ENCODE results near the gene DENND1C.
A peak's percentile ranks its signal among the peaks of the same experiment; 100 is the strongest.
"Not testable (repeated sequence)": the region's sequence is repeated elsewhere in the genome, so short reads cannot be mapped to it uniquely, and the experiment has no call there.

Gene DENND1C

DNA sequence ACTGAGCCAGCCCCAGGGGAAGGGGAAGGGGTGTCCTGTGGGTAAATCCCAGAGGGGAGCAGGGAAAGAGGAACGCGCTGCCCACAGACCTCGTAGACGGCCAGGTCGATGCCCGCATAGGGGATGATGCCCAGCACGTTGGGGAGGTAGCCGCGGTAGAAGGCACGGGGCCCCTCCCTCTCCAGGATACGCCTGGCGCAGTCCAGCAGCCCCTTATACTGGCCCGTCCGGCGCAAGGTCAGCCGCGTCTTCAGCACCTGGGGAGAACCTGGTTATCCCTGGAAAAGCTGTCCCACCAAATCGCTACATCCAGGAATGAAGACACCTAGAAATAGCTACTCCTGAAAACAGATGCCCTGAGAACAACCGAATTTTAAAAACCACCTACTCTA, 29.4 kb downstream of the DENND1C start:
- no peak for DNase-seq

DNA sequence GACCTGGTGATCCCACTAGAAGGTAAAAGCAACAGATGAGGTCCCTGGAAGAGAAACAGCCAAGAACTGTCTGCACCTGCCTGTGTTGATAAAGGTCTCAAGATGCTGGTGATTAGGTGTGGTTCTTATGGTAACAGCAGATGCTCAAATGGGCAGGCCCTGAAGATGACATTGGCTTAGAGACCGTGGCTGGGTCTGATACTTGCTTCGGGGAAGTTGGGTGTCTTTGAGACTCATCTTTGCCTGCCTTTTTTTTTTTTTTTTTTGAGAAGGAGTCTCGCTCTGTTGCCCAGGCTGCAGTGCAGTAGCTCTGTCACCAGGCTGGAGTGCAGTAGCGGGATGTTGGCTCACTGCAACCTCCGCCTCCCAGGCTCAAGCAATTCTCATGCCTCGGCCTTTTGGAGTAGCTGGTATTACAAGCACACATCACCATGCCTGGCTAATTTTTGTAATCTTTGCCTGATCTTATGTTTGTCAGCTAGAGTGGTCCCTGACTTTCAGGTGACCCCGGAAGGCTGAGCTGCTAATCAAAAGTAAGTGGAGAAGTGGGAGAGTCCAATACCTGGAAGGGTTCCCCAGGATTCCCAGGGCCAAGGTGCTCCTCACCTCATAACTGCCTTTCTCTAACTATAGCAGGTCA, 29.9 kb downstream of the DENND1C start:
- DNase-seq: no peak

DNA sequence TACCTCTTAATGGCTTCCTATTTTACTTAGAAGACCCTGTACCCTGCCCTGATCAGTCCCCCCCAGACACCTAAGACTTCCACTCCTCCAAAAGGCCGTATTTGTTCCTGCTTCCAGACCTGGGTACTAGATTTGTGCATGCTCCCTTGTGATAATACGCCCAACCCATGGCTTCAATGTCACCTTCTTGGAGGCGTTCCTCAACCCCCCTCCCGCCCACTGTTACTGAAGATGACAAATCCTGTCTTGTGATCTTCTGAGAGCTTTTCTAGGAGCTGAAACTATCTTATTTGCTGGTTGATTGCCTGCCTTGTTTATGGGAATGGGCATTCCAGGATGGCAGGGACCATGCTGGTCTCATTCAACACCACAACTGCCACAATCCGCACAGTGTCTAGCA, 31.4 kb downstream of the DENND1C start:
- no peak for DNase-seq

DNA sequence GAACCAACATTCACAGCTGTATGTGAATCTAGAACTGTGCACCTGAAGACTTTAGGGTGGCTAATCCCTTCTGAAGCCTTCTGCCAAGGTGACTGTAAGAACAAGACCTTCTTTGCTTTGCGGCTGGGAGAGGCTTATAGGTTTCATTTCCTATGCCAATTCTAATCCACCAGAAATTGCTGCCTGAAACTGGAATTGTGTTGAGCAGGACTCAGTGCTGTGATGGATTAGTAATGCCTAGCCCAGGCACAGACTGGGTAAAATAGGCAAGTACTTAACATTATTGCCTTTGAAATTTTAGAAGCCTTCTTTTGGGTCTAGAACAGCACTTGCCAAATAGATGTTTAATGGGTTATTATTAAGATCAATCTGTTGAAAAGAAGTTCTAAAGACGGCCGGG, 33.5 kb downstream of the DENND1C start:
- DNase-seq: no peak

DNA sequence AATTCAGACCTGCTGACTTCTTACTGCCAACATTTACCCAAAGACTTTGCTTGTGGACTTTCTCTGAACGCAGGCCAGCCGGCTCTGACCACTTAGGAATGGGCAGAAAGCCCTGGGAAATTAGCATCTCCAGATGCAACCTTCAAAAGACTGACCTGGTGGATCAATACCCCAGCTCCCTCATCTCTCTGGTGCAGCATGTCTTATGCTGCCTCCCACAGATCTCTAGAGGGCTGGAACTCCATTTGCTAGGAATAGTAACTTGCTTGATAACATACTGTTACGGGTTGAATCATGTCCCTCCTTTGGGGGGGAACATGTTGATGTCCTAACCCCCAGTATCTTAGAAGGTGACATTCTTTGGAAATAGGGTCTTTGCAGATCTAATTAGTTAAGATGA, 35.1 kb downstream of the DENND1C start:
- DNase-seq: no peak

DNA sequence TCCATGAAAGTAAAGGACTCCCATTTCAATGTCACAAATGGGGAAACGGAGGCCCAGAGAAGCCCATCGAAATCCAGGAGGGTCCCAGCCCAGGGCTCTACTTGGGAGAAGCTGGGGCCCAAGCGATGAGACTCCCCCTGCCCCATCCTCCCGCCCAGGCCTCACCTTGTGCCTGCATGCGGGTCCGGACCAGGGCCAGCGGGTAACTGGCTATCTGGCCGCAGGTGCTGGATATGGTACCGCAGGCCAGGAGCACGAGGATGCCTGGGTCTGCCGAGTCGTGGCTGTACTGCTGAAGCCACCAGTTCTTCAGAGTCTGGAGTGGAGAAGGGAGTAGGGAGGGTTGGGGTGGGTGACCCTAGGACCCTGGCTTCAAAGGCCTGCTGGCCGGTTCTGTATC, 37.6 kb downstream of the DENND1C start:
- DNase-seq: no peak

DNA sequence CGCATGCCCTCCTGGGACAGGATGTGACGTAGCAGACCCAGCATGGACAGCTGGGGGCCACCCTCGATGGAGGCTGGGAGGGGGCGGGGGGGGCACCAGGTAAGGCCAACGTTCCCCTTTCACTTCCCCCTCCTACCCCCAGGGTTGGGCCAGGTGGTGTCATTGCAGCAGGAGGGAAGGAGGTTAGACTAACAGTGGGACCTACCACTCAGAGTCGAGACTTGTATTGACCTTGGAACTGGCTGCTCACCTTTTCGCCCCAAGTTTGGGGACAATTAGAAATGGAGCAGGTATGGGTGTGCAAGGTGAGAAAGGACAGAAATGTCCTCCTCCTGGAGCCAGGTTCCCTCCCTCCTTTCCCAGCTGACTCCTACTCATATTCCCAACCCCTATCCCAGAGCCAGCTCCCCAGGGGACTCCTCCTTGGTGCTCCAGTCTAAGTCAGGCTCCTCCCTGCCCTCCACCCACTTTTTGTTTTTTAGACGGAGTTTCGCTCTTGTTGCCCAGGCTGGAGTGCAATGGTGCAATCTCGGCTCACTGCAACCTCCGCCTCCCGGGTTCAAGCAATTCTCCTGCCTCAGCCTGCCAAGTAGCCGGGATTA, 39.4 kb downstream of the DENND1C start:
- DNase-seq: no peak

DNA sequence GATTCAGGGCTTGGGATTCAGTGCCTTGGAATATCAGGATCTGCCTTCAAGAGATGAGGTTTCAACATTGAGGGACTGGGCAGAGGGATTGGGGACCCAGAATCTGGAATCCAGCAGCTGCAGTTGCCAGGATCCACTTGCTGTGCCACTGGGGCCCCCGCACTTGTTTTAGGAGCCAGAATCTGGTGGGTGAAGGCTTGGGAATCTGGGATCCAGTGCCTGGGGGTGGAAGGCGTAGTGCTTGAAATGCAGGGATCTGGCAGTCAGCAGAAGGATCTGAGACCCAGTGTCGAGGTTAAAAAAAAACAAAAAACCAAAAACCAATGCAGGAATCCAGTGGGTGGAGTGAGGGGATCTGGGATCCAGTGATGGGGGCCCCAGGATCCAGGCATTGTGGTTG, 40.7 kb downstream of the DENND1C start:
- no peak for DNase-seq

DNA sequence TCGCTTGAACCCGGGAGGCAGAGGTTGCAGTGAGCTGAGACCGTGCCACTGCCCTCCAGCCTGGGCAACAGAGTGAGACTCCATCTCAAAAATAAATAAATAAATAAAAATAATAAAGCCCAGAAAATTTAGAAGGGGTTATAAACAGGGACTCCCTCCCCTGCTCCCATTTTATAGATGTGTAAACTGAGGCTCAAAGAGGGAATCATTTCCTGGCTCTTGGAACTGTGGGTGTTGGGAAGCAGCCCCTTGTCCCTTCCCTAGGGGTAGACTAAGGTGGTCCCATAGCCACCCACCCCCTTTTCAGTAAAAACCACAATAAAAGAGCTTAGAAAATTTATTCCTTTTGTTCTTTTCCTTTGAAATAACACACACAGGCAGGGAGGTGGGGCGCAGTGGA, 41.8 kb downstream of the DENND1C start:
- DNase-seq: no peak

DNA sequence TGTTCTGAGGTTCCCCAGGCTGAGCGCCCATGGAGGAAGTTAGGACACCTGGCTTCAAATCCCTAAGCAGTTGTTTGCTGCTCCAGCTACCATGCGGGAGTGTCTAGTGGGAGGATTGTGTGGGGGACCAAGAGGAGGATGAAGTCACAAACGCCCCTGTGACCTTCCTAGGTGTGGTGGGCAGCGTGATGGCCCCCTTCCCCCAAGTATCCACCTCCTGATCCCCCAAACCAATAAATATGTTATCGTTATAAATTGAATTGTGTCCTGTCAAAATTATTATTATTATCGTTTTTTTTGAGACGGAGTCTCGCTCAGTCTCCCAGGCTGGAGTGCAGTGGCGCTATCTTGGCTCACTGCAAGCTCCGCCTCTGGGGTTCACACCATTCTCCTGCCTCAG, 47.9 kb downstream of the DENND1C start, which contains the start of gene SLC25A41:
TSS of gene SLC25A41 (minus strand) at position 101 of the 400 bp plus-strand sequence. CDS start at position 31, 70 bp downstream.
- DNase-seq: no peak

DNA sequence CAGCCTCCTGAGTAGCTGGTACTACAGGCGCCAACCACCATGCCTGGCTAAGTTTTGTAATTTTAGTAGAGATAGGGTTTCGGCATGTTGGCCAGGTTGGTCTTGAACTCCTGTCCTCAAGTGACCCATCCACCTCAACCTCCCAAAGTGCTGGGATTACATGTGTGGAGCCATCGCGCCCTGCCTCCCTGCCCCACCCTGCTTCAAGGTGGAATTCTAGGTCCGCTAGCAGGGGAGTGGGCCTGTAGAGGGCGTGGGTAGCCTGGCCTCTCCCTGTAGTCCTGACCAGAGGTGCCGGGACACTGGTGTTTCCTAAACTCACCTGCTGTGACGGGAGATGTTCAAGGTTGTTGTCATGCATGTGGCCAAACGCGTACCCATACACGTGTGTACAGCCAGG, 48.4 kb downstream of the DENND1C start:
- no peak for DNase-seq

DNA sequence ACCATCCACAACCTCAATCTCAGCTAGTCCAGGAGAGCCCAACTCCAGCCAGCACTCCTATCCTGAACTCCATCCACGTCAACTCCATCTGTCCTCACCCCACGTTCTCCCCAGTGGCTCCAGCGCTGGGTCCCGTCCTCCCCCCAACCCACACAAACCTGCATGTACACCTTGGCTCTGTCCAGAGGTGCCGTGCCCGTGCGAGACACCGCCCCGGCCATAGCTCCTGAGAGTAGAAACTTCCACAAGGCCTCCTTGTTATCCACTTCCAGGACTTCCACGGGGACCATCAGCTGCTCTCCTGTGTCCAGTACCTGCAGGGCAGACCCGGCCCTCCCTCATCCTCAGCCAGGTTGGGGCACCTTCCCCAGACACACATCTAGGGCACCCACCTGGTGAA, 49.7 kb downstream of the DENND1C start:
- DNase-seq: no peak

DNA sequence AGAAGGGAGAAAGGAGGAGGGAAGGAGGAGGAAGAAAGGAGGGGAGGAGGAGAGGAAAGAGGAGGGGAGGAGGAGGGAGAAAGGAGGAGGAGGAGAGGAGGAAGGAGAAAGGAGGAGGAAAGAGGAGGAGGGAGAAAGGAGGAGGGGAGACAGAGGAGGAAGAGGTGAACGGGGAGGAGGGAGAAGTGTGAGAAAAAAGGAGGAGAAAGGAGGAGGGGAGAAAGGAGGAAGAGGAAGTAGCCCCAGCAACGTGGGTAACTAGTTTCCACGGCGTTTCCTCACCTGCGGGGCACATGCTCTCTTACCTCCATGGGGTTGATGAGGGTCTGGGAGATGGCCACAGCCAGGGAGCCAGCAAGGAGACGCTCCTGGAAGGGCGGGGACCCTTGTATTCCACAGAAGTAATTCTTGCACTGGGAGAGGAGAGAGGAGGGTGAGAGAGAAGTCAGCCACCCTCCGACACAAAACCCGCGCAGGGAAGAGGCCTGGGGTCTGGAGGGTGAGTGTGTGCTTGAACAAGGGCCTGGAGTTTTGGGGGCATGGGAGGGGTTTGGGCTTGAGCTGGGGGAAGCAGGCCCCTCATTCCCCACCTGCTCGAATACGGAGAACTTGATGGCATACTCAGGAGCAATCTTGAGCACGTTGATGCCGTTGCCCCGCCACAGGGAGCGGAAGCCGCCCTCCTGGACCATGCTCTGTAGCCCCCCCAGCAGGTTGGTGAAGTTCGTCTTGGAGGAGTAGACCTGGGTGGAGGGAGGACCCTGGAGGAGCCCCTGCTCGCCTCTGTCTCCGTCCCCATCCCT, 52.0 kb downstream of the DENND1C start:
- no peak for DNase-seq

DNA sequence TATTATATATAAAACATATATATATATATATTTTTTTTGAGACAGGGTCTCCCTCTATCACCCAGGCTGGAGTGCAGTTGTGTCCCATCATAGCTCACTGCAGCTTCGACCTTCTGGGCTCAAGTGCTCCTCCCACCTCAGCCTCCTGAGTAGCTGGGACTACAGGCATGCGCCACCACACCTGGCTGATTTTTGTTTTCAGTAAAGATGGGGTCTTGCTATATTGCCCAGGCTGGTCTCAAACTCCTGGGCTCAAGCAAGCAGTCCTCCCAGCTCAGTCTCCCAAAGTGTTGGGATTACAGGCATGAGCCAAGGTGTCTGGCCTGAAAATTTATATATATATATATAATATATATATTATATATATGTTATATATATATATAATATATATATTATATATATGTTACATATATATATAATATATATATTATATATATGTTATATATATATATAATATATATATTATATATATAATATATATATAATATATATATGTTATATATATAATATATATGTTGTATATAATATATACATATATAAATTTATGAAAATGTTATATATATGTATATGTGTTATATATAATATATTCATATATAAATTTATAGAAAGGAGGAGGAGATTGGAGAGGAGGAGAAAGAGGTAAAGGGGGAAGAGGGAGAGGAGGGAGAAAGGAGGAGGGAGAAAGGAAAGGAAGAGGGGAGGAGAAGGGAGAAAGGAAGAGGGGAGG, 52.7 kb downstream of the DENND1C start:
- DNase-seq: not testable (repeated sequence)

DNA sequence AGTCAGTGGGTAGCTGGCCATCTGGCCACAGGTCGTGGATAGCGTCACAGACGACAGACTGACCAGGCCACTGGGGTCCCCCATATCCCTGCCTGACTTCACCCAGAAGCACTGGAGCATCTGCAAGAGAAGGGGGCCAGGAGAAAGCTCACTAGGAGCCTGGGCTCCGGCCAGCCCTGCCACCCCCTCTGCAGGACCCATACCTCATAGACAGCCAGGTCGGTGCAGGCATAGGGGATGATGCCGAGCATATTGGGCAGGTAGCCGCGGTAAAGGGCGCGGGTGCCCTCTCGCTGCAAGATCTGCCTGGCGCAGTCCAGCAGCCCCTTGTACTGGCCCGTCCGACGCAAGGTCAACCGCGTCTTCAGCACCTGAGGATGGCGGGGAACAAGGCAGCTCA, 54.5 kb downstream of the DENND1C start:
- no peak for DNase-seq

DNA sequence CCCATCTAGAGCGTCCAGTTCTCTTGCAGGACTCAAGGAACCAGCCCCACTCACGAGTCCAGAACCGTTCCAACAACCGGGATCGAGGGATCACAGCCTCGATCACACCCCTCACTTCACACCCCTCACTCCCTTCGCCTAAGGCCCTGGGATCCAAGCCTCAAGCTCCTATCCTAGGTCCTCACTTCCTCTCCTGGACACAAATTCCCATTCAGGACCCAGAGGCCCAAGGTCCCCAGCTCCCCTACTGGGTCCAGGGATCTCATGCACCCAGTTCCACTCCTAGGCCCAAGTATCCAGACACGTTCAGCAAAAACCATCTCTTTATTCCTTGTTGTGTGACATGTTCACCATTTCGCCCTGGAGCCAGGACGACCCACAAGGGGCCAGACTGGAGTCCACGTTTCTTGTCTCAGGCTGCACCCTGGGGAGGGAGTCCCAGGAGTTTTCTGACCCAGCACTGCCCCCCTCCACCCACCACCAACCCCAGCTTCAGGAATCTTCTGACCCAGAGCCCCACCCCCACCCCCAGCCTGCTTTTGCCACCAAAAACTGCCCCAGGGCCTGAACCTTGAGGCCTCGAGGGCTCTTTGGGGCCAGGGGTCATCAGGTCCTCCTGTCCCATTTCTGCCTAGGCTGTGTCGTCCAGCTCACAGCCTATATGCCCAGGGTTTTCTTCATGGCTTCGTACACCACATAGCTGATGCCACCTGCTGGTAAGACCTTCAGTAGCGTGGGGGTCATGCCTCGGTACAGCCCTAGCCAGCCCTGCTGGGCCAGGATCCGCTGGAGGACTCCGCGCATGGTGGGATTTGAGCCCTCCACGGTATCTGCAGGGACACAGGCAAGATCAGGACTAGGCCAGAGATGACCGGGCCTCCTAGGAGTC, 55.6 kb downstream of the DENND1C start:
- DNase-seq: no peak

DNA sequence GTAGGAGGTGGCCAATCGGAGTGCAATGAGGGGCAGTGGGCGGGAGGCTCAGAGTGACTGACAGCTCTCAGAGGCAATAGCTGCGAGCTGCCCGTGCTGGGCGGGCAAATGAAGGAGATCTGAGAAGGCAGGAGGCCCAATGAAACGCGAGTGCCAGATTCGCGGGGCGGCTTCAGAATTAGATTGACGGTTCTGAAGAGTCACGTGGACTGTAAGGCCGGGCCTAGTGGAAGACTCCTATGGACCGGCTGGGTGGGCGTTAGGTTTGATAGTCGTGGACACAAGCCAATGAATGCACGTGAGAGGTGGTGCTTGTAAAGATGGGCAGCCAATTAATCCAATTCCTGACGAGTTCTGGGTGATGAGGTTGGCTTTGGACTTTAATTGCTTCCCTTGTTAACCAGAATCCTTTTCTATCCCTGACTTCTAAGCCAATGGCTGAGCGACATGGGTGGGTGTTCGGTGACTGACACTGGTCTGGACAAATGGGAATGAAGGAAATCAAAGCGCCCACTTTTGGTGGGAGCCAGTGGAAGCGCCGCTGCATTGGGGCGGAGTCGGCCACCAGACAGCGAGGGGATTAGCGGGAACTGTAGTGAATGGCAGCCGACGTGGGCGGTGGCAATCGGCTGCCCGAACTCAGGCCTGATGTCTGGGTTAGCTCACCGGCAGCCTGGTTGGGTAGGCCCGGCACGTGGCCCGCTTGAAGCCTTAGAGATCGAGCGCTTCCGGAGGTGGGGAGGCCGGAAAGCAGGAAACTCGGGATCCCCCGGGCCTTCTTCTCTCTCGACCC, 56.5 kb downstream of the DENND1C start:
- peak; percentile 98 for DNase-seq

DNA sequence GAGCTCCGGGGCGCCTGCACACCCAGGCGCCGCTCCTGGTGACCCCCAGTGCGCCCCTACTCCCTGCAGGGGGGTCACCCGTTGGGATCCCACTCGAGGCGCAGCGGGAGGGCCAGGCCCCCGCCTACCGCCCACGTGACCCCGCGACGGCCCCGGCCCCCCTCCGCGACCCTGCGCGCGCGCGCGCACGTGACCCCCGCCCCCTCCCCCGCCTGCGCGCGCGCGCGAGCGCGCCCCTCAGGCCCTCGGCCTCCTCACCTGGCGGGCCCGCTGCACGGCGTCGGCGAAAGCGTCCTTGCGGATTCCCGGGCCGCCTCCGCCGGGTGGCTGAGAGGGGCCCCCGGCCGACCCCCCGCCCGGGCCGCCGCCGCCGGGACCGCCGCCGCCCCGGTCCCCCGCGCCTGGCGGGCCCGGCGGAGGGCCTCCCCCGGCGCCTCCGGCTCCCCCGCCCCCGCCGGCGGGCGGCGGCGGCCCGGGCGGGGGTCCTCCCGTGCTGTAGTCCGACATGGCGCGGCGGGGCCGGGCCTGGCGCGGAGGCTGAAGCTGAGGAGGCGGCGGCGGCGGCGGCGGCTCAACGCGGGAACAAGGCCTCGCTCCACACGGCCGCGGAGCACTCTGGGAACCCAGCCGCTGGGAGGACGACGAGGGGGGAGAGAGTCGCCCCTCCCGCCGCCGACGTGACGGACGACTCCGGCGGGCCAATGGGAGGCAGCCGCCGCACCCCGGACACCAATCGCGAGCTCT, 57.2 kb downstream of the DENND1C start, which contains the start of gene KHSRP:
TSS of gene KHSRP (minus strand) at position 617 of the 744 bp plus-strand sequence. CDS start at position 507, 110 bp downstream.
- DNase-seq: peak; percentile 55

DNA sequence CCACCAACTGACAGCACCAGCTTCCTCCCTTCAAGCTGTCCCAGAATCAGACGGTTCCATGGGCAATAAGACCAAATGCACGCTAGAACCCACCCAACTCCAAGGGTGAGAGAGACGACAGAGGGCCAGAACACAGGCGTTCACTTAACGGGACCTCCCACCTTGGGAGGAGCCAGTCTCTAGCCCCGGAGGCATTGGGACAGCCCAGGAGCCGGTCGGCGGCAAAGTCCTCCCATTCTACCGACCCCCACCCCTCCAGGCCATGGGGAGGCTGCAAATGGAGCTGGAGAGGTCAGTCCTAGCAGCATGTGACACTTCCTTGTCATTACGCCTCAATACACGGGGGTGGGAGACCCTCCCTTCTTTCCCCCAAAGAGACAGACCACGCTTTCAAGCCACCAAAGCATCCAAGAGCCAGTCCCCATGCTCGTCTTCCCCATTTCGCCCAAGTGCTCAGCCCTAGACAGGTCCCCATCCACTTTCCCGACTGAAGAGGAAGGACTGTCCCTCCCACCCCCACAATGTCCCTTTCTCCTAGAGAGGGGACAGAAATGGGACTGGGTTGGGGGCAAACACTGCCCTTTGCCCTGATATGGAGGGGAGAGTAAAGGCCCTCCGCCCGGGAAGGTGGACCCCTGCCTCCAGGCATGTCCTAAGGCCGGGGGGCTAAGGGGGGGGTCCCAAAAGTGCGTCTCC, 57.9 kb downstream of the DENND1C start:
- DNase-seq: peak; percentile 39

All from activated CD8-positive, alpha-beta memory T cell treated with anti-CD3 and anti-CD28 coated beads, Interleukin-2, amount 50 U/mL, for 4 hours (primary cell).